DND-41 (cell line): ENCODE results near the gene DAG1.

Experiments
- ATAC-seq: fragments of 200-7000 bp; cut with Tn5 transposase; 3 replicates; pipeline ENCODE4 v1.9.1; 2021; ENCODE audit warnings: low read depth; ENCODE audit not compliant: insufficient read depth
- DNase-seq: peaks from one replicate; pipeline ENCODE4 v3.0.0-alpha.2; 2020
- H2AFZ ChIP-seq: 2 replicates; pipeline ENCODE4 v1.6.0; 2012; ENCODE audit warnings: low read depth, low read length
- H3K27ac ChIP-seq: 2 replicates; pipeline ENCODE4 v1.5.1; 2012; ENCODE audit warnings: low read length, inconsistent platforms
- H3K27me3 ChIP-seq: fragments of 200-600 bp; sonication (generic); 2 replicates; pipeline ENCODE4 v1.6.0; 2012; ENCODE audit warnings: low read length, mild to moderate bottlenecking, inconsistent platforms; ENCODE audit not compliant: insufficient read depth, poor library complexity
- H3K36me3 ChIP-seq: 2 replicates; pipeline ENCODE4 v1.5.1; 2012; ENCODE audit warnings: low read length, inconsistent platforms; ENCODE audit not compliant: insufficient read depth
- H3K4me1 ChIP-seq: 2 replicates; pipeline ENCODE4 v1.5.1; 2012; ENCODE audit warnings: mild to moderate bottlenecking, low read length; ENCODE audit not compliant: insufficient read depth
- H3K4me2 ChIP-seq: 2 replicates; pipeline ENCODE4 v1.6.0; 2012; ENCODE audit warnings: mild to moderate bottlenecking, moderate library complexity, low read length, inconsistent platforms; ENCODE audit not compliant: insufficient read depth
- H3K4me3 ChIP-seq, 2 experiments: fragments of 200-600 bp in 1 of 2; shearing (Covaris generic) in 1 of 2; 2 replicates each; pipeline ENCODE4 v1.5.1; 2012 to 2016; ENCODE audit warnings: inconsistent platforms in 2 of 2, low read length in 2 of 2, mild to moderate bottlenecking in 2 of 2, low read depth in 1 of 2, moderate library complexity in 1 of 2
- H3K79me2 ChIP-seq: 2 replicates; pipeline ENCODE4 v1.6.0; 2012; ENCODE audit warnings: low read length, inconsistent platforms; ENCODE audit not compliant: insufficient read depth
- H3K9ac ChIP-seq: 2 replicates; pipeline ENCODE4 v1.6.0; 2012; ENCODE audit warnings: low read depth, mild to moderate bottlenecking, inconsistent platforms, low read length, moderate library complexity
- H3K9me3 ChIP-seq: 2 replicates; pipeline ENCODE4 v1.5.1; 2012; ENCODE audit warnings: low read length, moderate library complexity, mild to moderate bottlenecking, inconsistent platforms; ENCODE audit not compliant: insufficient read depth, severe bottlenecking
- H4K20me1 ChIP-seq: 2 replicates; pipeline ENCODE4 v1.6.0; 2012; ENCODE audit warnings: low read length; ENCODE audit not compliant: insufficient read depth
- EZH2 ChIP-seq: IDR thresholded peaks from 3 replicates; pipeline ENCODE4 v1.6.1; 2012; ENCODE audit warnings: borderline replicate concordance, low read depth, mild to moderate bottlenecking, moderate library complexity, low read length, inconsistent platforms; ENCODE audit not compliant: severe bottlenecking
- TF ChIP-seq, protein P1 (sequence below): IDR thresholded peaks from 2 replicates; pipeline ENCODE4 v1.5.1; 2012; ENCODE audit warnings: borderline replicate concordance, low read length, moderate library complexity, mild to moderate bottlenecking; ENCODE audit not compliant: poor library complexity, severe bottlenecking; ENCODE audit errors: extremely low read depth

Gene DAG1

DNA sequence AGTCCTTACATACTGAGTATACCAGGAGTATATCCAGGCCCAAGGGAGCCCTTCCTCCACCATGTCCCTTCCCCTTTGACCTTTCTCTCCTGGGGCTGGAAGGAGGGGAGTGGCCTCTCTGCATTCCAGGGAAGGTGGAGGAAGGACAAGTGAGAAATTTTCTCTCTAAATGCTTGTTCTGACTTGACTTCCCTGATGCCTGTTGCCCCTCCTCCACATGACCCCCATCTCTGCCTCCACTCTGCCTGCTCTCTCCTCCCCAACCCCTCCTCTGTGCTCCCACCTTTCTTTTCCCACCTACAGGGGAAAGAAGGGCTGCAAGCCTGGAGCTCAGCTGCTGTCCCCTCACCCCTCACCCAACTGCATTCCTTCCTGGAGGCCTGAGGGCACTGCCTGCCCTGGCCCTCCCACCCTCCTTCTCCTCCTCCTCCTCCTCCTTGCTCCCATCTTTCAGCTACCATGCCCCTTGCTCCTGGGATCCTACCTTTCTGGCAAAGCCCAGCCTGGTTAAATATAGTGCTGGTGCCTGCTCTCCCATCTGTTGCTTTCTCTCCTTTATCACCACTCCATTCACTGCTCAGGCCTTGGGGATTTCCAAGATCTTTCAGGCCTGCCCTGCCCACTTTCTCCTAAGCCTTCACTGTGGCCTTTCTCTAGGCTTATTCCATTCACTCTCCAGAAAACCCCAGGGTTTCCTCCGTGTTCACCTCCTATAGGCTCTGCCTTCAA lies 8.5 kb upstream of the DAG1 start:
- H3K27ac ChIP-seq, result no peak overlapping the region
- H2AFZ ChIP-seq, result no peak overlapping the region
- H3K4me3 ChIP-seq, result no peak overlapping the region
- no peaks in the 10 kb centered on the region for H3K9me3 ChIP-seq
- no peaks in the 10 kb centered on the region for H3K79me2 ChIP-seq
- H3K4me2 ChIP-seq, result no peak overlapping the region
- ATAC-seq (no peak), DNase-seq (no peak)
- no peak for TF ChIP-seq EZH2
- TF ChIP-seq, protein P1, sequence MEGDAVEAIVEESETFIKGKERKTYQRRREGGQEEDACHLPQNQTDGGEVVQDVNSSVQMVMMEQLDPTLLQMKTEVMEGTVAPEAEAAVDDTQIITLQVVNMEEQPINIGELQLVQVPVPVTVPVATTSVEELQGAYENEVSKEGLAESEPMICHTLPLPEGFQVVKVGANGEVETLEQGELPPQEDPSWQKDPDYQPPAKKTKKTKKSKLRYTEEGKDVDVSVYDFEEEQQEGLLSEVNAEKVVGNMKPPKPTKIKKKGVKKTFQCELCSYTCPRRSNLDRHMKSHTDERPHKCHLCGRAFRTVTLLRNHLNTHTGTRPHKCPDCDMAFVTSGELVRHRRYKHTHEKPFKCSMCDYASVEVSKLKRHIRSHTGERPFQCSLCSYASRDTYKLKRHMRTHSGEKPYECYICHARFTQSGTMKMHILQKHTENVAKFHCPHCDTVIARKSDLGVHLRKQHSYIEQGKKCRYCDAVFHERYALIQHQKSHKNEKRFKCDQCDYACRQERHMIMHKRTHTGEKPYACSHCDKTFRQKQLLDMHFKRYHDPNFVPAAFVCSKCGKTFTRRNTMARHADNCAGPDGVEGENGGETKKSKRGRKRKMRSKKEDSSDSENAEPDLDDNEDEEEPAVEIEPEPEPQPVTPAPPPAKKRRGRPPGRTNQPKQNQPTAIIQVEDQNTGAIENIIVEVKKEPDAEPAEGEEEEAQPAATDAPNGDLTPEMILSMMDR, result no peak
- no peak overlapping the region for H3K9ac ChIP-seq
- H3K36me3 ChIP-seq, result no peaks in the 10 kb centered on the region
- no peaks in the 10 kb centered on the region for H3K27me3 ChIP-seq
- H3K4me1 ChIP-seq, result no peaks in the 10 kb centered on the region
- H4K20me1 ChIP-seq, result no peaks in the 10 kb centered on the region

DNA sequence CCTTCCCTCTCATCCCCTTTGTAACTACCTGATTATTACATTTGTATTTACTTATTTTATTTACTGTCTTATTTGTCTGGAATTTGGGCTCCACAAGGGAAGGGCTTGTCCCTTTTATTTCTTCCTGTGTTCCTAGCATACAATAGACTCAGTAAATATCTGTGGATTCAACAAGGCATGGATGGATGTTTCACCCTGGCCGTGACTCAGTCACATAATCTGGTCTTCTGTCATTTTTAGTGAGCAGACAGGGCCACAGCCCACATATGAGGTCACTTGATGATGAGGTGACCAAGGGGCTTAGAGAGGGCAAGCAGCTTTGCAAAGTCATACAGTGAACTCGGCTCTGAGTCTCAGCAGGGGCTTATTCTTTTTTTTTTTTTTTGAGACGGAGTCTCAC lies 7.8 kb upstream of the DAG1 start:
- H3K9me3 ChIP-seq, result no peaks in the 10 kb centered on the region
- no peak for ATAC-seq
- no peak for DNase-seq
- no peaks in the 10 kb centered on the region for H3K79me2 ChIP-seq
- H3K27me3 ChIP-seq, result no peaks in the 10 kb centered on the region
- H3K9ac ChIP-seq, result no peak overlapping the region
- no peaks in the 10 kb centered on the region for H3K4me1 ChIP-seq
- H3K4me3 ChIP-seq, result no peak overlapping the region
- no peak for TF ChIP-seq EZH2
- TF ChIP-seq, protein P1, result no peak
- no peak overlapping the region for H2AFZ ChIP-seq
- no peaks in the 10 kb centered on the region for H4K20me1 ChIP-seq
- no peak overlapping the region for H3K4me2 ChIP-seq
- H3K27ac ChIP-seq, result no peak overlapping the region
- no peaks in the 10 kb centered on the region for H3K36me3 ChIP-seq

DNA sequence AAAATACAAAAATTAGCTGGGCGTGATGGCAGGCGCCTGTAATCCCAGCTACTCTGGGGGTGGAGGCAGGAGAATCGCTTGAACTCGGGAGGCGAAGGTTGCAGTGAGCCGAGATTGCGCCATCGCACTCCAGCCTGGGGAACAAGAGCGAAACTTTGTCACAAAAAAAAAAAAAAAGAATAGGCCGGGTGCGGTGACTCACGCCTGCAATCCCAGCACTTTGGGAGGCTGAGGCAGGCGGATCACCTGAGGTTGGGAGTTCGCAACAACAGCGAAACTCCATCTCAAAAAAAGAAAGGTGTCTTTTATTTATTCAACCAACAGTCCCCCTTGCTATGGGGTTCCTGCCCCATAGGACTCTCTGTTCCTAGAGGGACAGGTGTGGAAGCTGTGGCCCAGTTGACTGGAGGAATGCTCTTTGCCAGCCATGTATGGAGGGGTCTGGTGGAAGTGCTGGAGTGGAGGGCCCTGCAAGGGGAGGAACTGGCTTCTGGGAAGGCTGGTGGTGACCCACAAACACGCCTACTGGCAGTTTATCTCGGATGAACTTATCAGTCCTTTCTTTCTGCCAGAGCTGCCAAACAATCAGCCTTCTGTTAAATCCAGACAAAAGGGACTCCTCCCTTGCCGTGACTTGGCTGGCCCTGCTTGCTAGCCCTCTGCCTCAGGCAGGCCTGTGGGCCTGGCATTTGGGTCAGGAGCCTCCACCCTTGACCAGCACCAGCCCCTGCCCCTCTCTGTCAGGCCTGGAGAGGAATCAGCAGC lies 4.6 kb upstream of the DAG1 start:
- H3K4me2 ChIP-seq, result no peak overlapping the region
- no peak for ATAC-seq
- H3K36me3 ChIP-seq, result no peaks in the 10 kb centered on the region; the same call in 1 of the 2 replicates

More for the DNA sequence above, 4.6 kb upstream of the DAG1 start:
- peaks cover 10% of the 10 kb centered on the region for H3K4me1 ChIP-seq
- no peak for TF ChIP-seq EZH2
- TF ChIP-seq, protein P1, result no peak
- no peaks in the 10 kb centered on the region for H3K27me3 ChIP-seq
- no peak overlapping the region for H3K27ac ChIP-seq
- no peaks in the 10 kb centered on the region for H3K9me3 ChIP-seq
- H2AFZ ChIP-seq, result no peak overlapping the region
- H3K79me2 ChIP-seq, result peaks cover under 1% of the 10 kb centered on the region; the same call in 1 of the 2 replicates
- H3K9ac ChIP-seq, result no peak overlapping the region
- H4K20me1 ChIP-seq, result no peaks in the 10 kb centered on the region
- H3K4me3 ChIP-seq, result no peak overlapping the region
- no peak for DNase-seq
